ENCODE data around the gene MDC1.

GRCh38 chr6:30703011-30703410 is 14.1 kb downstream of the MDC1 start:
- no peak for TF ChIP-seq CTCF (IDR thresholded peaks at IDR 0.05)
- TF ChIP-seq EP300 (IDR thresholded peaks at IDR 0.05; ENCODE audit: borderline replicate concordance in 1 of 2, low read depth in 1 of 2, low read length in 1 of 2), result no peak
- TF ChIP-seq USF2 (IDR thresholded peaks at IDR 0.05; ENCODE audit: borderline replicate concordance, low read depth, low read length), result no peak
- TF ChIP-seq POLR2AphosphoS5 (IDR thresholded peaks at IDR 0.05; ENCODE audit: low read depth, low read length), result no peak
- TF ChIP-seq SMC3 (IDR thresholded peaks at IDR 0.05; ENCODE audit: low read depth, low read length), result no peak
- no peak for TF ChIP-seq RCOR1 (IDR thresholded peaks at IDR 0.05; ENCODE audit: low read length)
- TF ChIP-seq GATA2 (CRISPR knock-in tag; IDR thresholded peaks at IDR 0.05), result no peak
- TF ChIP-seq CHD2 (IDR thresholded peaks at IDR 0.05; ENCODE audit: low read length, partially characterized antibody), result no peak
- no peak for TF ChIP-seq JUND (IDR thresholded peaks at IDR 0.05)
- no peak for TF ChIP-seq MAX (IDR thresholded peaks at IDR 0.05; ENCODE audit: low read depth)
- no peak for TF ChIP-seq RAD21 (IDR thresholded peaks at IDR 0.05; ENCODE audit: low read length)
- no peak for TF ChIP-seq TCF12 (IDR thresholded peaks at IDR 0.05)

Data from SK-N-SH (cell line).